VCaP (cell line): ENCODE results near the gene APOL6.

Source experiments
- H3K27ac ChIP-seq: fragments of 450-650 bp; 2 replicates; pipeline ENCODE4 v1.5.1; 2017
- CTCF ChIP-seq: fragments of 450-650 bp; conservative IDR thresholded peaks from 2 replicates; pipeline ENCODE4 v1.5.1; 2017; ENCODE audit warnings: mild to moderate bottlenecking, moderate library complexity

The APOL6 gene

GRCh38 chr22:35611200-35611890 lies 36.9 kb upstream of the APOL6 start:
- H3K27ac ChIP-seq, result peak overlapping the region; percentile 93
- TF ChIP-seq CTCF, result no peak

- TF ChIP-seq CTCF, result no peak
- H3K27ac ChIP-seq, result peak overlapping the region; percentile 93
Measured at GRCh38 chr22:35611891-35612576, 36.2 kb upstream of the APOL6 start.

GRCh38 chr22:35612903-35613302 lies 35.3 kb upstream of the APOL6 start:
- peak overlapping the region; percentile 93 for H3K27ac ChIP-seq
- no peak for TF ChIP-seq CTCF

GRCh38 chr22:35614404-35614803 lies 33.8 kb upstream of the APOL6 start:
- no peak overlapping the region for H3K27ac ChIP-seq
- no peak for TF ChIP-seq CTCF

- no peak overlapping the region for H3K27ac ChIP-seq
- no peak for TF ChIP-seq CTCF
Measured at GRCh38 chr22:35615156-35615555, 33.1 kb upstream of the APOL6 start.

GRCh38 chr22:35616043-35616442 lies 32.2 kb upstream of the APOL6 start:
- no peak for TF ChIP-seq CTCF
- H3K27ac ChIP-seq, result no peak overlapping the region

GRCh38 chr22:35617137-35617755 lies 31.0 kb upstream of the APOL6 start, which contains the start of gene MB:
TSS of gene MB (minus strand) at chr22:35617329. CDS start at chr22:35617257, 72 bp downstream.
- no peak within 1 kb of the TSS for H3K27ac ChIP-seq
- TF ChIP-seq CTCF, result no peak
